Measurements from ENCODE around the gene SEL1L3.

DNA sequence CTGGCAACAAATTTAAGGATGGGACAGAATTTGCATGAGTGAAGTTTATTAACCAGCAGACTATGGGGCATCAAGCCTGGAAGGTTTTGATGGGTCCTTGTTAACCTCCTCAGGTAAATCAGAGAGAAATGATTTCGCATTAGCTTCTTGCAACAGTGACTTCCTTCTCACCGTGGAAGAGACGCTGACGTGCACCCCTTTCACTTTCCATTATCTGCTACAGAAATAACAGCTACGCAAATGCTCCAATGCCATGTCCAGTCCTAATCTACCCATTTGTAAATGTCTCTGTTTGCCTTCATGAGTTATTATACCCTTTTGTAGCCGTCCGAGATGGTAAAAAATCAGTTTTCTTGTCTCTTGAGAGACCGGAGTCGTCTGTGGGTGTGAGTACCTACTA, 106.9 kb downstream of the SEL1L3 start:
- TF ChIP-seq, protein P1, sequence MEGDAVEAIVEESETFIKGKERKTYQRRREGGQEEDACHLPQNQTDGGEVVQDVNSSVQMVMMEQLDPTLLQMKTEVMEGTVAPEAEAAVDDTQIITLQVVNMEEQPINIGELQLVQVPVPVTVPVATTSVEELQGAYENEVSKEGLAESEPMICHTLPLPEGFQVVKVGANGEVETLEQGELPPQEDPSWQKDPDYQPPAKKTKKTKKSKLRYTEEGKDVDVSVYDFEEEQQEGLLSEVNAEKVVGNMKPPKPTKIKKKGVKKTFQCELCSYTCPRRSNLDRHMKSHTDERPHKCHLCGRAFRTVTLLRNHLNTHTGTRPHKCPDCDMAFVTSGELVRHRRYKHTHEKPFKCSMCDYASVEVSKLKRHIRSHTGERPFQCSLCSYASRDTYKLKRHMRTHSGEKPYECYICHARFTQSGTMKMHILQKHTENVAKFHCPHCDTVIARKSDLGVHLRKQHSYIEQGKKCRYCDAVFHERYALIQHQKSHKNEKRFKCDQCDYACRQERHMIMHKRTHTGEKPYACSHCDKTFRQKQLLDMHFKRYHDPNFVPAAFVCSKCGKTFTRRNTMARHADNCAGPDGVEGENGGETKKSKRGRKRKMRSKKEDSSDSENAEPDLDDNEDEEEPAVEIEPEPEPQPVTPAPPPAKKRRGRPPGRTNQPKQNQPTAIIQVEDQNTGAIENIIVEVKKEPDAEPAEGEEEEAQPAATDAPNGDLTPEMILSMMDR (IDR thresholded peaks at IDR 0.05): no peak
- TF ChIP-seq, protein P2, sequence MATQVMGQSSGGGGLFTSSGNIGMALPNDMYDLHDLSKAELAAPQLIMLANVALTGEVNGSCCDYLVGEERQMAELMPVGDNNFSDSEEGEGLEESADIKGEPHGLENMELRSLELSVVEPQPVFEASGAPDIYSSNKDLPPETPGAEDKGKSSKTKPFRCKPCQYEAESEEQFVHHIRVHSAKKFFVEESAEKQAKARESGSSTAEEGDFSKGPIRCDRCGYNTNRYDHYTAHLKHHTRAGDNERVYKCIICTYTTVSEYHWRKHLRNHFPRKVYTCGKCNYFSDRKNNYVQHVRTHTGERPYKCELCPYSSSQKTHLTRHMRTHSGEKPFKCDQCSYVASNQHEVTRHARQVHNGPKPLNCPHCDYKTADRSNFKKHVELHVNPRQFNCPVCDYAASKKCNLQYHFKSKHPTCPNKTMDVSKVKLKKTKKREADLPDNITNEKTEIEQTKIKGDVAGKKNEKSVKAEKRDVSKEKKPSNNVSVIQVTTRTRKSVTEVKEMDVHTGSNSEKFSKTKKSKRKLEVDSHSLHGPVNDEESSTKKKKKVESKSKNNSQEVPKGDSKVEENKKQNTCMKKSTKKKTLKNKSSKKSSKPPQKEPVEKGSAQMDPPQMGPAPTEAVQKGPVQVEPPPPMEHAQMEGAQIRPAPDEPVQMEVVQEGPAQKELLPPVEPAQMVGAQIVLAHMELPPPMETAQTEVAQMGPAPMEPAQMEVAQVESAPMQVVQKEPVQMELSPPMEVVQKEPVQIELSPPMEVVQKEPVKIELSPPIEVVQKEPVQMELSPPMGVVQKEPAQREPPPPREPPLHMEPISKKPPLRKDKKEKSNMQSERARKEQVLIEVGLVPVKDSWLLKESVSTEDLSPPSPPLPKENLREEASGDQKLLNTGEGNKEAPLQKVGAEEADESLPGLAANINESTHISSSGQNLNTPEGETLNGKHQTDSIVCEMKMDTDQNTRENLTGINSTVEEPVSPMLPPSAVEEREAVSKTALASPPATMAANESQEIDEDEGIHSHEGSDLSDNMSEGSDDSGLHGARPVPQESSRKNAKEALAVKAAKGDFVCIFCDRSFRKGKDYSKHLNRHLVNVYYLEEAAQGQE (IDR thresholded peaks at IDR 0.05; ENCODE audit: low read depth, low read length): no peak
- TF ChIP-seq JUND (IDR thresholded peaks at IDR 0.05) (no peak), YY1 (IDR thresholded peaks at IDR 0.05; ENCODE audit: low read depth) (no peak), POLR2AphosphoS5 (IDR thresholded peaks at IDR 0.05; ENCODE audit: low read depth, low read length) (no peak), SIN3A (IDR thresholded peaks at IDR 0.05; ENCODE audit: borderline replicate concordance, low read depth, low read length) (no peak), RFX5 (IDR thresholded peaks at IDR 0.05; ENCODE audit: low read length) (no peak), NRF1 (IDR thresholded peaks at IDR 0.05; ENCODE audit: low read depth, low read length) (no peak), EZH2phosphoT487 (IDR thresholded peaks at IDR 0.05; ENCODE audit: borderline replicate concordance, low read depth) (no peak), CHD2 (IDR thresholded peaks at IDR 0.05; ENCODE audit: low read length, partially characterized antibody) (no peak), EP300 (IDR thresholded peaks at IDR 0.05; ENCODE audit: borderline replicate concordance in 1 of 2, low read depth in 1 of 2, low read length in 1 of 2) (no peak), RCOR1 (IDR thresholded peaks at IDR 0.05; ENCODE audit: low read length) (no peak)
- TF ChIP-seq, protein P3, sequence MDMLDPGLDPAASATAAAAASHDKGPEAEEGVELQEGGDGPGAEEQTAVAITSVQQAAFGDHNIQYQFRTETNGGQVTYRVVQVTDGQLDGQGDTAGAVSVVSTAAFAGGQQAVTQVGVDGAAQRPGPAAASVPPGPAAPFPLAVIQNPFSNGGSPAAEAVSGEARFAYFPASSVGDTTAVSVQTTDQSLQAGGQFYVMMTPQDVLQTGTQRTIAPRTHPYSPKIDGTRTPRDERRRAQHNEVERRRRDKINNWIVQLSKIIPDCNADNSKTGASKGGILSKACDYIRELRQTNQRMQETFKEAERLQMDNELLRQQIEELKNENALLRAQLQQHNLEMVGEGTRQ (IDR thresholded peaks at IDR 0.05; ENCODE audit: borderline replicate concordance, low read depth, low read length): no peak
- TF ChIP-seq, protein P4, sequence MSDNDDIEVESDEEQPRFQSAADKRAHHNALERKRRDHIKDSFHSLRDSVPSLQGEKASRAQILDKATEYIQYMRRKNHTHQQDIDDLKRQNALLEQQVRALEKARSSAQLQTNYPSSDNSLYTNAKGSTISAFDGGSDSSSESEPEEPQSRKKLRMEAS (IDR thresholded peaks at IDR 0.05; ENCODE audit: low read depth): no peak
